ENCODE data around the gene RNF103. TPM values are rescaled to one million over a fixed set of nuclear protein-coding genes. Genes with fewer than 3 reads are reported as not detected.

Gene RNF103
- total and polyA plus RNA-seq, 2 of the 13 experiments (the other 11 are each of a cell fraction or from before 2014, with no cell fraction given), result 19.8 to 21.1 TPM

GRCh38 chr2:86556508-86556907, 67.2 kb downstream of the RNF103 start (continued):
- TF ChIP-seq SKI (IDR thresholded peaks at IDR 0.05; ENCODE audit: partially characterized antibody) (peak; percentile 29), MAZ (IDR thresholded peaks at IDR 0.05; ENCODE audit: borderline replicate concordance, low read depth, low read length) (no peak), MAZ (CRISPR knock-in tag; IDR thresholded peaks at IDR 0.05; ENCODE audit: low read depth) (no peak), ZNF883 (CRISPR knock-in tag; IDR thresholded peaks at IDR 0.05; ENCODE audit: not compliant biosample characterization) (no peak), ZNF644 (CRISPR knock-in tag; IDR thresholded peaks at IDR 0.05; ENCODE audit: low read depth) (no peak), PBX3 (CRISPR knock-in tag; IDR thresholded peaks at IDR 0.05; ENCODE audit: borderline replicate concordance) (no peak), JDP2 (CRISPR knock-in tag; IDR thresholded peaks at IDR 0.05; ENCODE audit: borderline replicate concordance) (no peak; the same call in 1 of the 2 replicates), ARNT (IDR thresholded peaks at IDR 0.05) (no peak), NCOA5 (CRISPR knock-in tag; IDR thresholded peaks at IDR 0.05) (no peak), NCOA2 (CRISPR knock-in tag; IDR thresholded peaks at IDR 0.05) (peak; percentile 85), TAF15 (IDR thresholded peaks at IDR 0.05; ENCODE audit: low read depth, low read length, poor library complexity, severe bottlenecking) (no peak), ZFP41 (CRISPR knock-in tag; IDR thresholded peaks at IDR 0.05; ENCODE audit: borderline replicate concordance) (no peak), ZFP62 (CRISPR knock-in tag; IDR thresholded peaks at IDR 0.05) (no peak), MAFF (IDR thresholded peaks at IDR 0.05; ENCODE audit: low read depth, low read length) (no peak), ZNF496 (CRISPR knock-in tag; IDR thresholded peaks at IDR 0.05; ENCODE audit: insufficient replicate concordance) (no peak), MAF1 (CRISPR knock-in tag; IDR thresholded peaks at IDR 0.05; ENCODE audit: borderline replicate concordance) (no peak), HINFP (CRISPR knock-in tag; IDR thresholded peaks at IDR 0.05; ENCODE audit: low read depth) (no peak), HOMEZ (CRISPR knock-in tag; IDR thresholded peaks at IDR 0.05; ENCODE audit: low read depth) (peak; percentile 92; the same call in 1 of the 2 replicates), KDM3A (CRISPR knock-in tag; IDR thresholded peaks at IDR 0.05; ENCODE audit: low read depth) (0 out of 2 replicates have a peak, but pooled peaks have one; percentile 19), ATF7-NPFF (CRISPR knock-in tag; IDR thresholded peaks at IDR 0.05; ENCODE audit: low read depth) (no peak), GFI1 (CRISPR knock-in tag; IDR thresholded peaks at IDR 0.05; ENCODE audit: borderline replicate concordance) (peak; percentile 70; the same call in 1 of the 2 replicates), GATAD2A (CRISPR knock-in tag; IDR thresholded peaks at IDR 0.05) (peak; percentile 75), ZNF558 (CRISPR knock-in tag; IDR thresholded peaks at IDR 0.05; ENCODE audit: borderline replicate concordance) (no peak), PCBP1 (IDR thresholded peaks at IDR 0.05; ENCODE audit: borderline replicate concordance, low read depth, low read length) (no peak), IRX3 (CRISPR knock-in tag; IDR thresholded peaks at IDR 0.05; ENCODE audit: borderline replicate concordance, low read depth) (no peak), RFXAP (CRISPR knock-in tag; IDR thresholded peaks at IDR 0.05; ENCODE audit: borderline replicate concordance) (peak; percentile 65; the same call in 1 of the 2 replicates), ZNF121 (CRISPR knock-in tag; IDR thresholded peaks at IDR 0.05) (no peak), REXO4 (CRISPR knock-in tag; IDR thresholded peaks at IDR 0.05; ENCODE audit: borderline replicate concordance) (no peak), HNF4A (CRISPR knock-in tag; IDR thresholded peaks at IDR 0.05) (peak; percentile 45), SIX4 (CRISPR knock-in tag; IDR thresholded peaks at IDR 0.05) (no peak)

Data from HepG2 (cell line).